MV-4-11 (cell line): ENCODE results near the gene CDK15.

Experiments
- DNase-seq: peaks from one replicate; lab custom pipeline; 2025; lab: John Stamatoyannopoulos, UW

The CDK15 gene

DNA sequence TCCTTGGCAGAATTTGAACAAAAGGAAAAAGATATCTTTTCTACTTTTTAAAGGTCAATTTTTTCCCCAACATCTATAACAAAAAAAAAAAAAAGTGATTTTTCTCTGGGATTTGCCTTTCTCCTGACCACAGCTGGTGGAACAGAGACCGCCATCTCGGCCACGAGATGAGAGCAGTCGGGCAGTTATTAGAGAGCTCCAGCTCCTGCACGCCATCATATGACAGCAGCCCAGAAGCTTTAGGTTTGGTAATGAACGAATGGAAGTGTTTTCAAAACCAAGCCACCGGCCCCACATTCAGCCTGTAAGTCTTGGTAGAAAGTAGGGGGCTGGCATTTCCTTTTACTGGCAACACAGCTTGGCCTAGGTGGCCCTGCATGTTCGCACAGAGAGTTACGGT lies 132.4 kb downstream of the CDK15 start:
- DNase-seq, result no peak

DNA sequence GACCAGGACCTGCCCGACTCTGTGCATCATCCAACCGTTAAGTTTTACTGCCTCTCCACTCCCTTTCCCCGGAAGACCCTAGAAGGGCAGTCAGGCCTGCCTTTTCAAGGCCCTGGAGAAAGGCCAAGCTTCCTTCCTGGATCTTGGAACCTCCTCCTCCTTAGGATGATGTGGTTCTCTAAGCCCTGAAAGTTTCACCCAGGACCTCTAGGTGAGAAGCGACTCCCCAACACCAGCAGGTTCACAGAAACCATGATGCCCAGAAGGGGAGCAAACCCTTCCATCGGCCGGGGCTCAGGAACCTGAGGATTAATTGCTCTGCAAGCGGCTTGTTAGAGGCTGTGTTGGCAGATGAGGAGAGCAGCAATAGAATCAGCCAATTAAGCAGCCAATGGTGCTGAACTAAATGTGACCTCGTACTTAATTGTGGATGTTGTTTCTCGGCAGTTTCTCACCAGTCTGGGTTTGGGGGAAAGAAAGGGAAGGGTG lies 133.2 kb downstream of the CDK15 start:
- no peak for DNase-seq

DNA sequence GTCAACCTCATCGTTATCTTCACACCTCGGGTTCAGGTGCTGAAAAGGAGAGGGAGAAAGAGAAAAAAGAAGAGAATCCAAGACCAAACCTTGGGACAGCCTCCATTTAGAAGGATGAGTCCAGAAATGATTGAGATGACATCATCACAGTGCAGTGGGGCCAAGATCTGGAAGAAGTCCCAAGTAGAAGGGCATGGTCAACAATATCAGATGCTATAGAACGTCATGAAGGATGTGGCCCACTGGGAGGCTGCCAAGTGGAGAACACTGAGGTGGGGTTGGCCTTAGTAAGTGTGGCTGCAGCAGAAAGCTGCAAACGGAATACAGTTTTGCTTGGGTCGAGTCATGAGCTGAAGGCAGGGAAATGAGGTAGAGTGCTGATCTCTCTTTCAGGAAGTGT lies 136.2 kb downstream of the CDK15 start:
- DNase-seq, result no peak
